ENCODE results near the gene CLCN6. TPM values are rescaled to one million over a fixed set of nuclear protein-coding genes. Genes with fewer than 3 reads are reported as not detected.

CLCN6 gene
- total and polyA plus RNA-seq, 2 donors (not counting 1 experiment from before 2014, with no cell fraction given), result 35.0 to 99.8 TPM

DNA sequence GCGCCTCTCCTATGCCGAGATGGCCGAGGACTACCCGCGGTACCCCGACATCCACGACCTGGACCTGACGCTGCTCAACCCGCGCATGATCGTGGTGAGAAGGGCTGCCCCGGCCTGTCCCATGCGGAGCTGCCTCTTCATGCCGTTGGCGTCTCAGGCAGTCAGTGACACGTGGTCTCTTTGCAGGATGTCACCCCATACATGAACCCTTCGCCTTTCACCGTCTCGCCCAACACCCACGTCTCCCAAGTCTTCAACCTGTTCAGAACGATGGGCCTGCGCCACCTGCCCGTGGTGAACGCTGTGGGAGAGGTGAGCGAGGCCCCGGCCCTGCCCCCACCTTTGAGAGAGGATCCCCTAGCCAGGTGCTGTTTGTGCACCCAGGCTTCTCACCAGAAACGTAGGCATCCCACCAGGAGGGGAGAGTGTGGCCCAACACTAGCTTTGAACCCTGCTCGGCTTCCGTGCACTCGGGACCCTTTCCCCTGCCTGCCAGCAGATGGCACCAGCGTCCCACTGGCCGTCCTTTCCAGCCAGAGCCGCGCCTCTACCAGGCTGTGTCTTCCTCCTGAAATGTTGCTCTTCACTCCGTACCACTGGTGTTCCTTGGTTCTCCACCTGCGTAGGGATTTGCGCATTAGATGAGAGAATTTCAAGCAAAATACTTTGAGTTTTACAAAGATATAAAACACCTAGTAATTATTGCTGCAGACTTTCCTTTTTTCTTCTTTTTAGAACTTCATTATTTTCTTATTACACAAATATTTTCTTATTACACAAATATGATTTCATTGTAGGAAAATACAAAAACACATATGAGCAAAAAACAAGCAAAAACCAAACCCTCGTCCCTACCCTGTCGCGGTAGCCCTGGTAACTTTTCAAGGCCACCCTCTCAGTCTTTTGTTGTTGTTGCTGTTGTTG, 32.6 kb downstream of the CLCN6 start:
- TF ChIP-seq, protein P1, sequence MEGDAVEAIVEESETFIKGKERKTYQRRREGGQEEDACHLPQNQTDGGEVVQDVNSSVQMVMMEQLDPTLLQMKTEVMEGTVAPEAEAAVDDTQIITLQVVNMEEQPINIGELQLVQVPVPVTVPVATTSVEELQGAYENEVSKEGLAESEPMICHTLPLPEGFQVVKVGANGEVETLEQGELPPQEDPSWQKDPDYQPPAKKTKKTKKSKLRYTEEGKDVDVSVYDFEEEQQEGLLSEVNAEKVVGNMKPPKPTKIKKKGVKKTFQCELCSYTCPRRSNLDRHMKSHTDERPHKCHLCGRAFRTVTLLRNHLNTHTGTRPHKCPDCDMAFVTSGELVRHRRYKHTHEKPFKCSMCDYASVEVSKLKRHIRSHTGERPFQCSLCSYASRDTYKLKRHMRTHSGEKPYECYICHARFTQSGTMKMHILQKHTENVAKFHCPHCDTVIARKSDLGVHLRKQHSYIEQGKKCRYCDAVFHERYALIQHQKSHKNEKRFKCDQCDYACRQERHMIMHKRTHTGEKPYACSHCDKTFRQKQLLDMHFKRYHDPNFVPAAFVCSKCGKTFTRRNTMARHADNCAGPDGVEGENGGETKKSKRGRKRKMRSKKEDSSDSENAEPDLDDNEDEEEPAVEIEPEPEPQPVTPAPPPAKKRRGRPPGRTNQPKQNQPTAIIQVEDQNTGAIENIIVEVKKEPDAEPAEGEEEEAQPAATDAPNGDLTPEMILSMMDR (IDR thresholded peaks at IDR 0.05), result peak; percentile 98
- TF ChIP-seq EZH2 (IDR thresholded peaks at IDR 0.05; ENCODE audit: borderline replicate concordance, insufficient read depth, low read depth, low read length, poor library complexity, severe bottlenecking), result no peak
- peaks cover 14 to 22% of the 10 kb centered on the region in 2 donors for H3K4me1 ChIP-seq (ENCODE audit: control insufficient read depth in 2 of 2, insufficient read depth in 2 of 2, low read length in 2 of 2)
- H3K9me3 ChIP-seq (ENCODE audit: control extremely low read depth in 1 of 3, control insufficient read depth in 2 of 3, insufficient read depth in 1 of 3, low read length in 2 of 3), result no peaks in the 10 kb centered on the region
- H3K36me3 ChIP-seq (replicated peaks in 1 of 2; ENCODE audit: control extremely low read depth in 1 of 2, control insufficient read depth in 1 of 2, extremely low read depth in 1 of 2, insufficient read depth in 2 of 2, low read length in 1 of 2), result peaks cover 0 to 85% of the 10 kb centered on the region in 2 experiments
- H3K27ac Mint-ChIP-seq, result peak overlapping the region; percentile 23
- H3K4me1 Mint-ChIP-seq, result peaks cover 27% of the 10 kb centered on the region
- H3K27ac ChIP-seq (ENCODE audit: low read length in 2 of 2), result no peak overlapping the region
- DNase-seq, result peak; percentile 74
- no peak overlapping the region for H3K4me2 ChIP-seq (replicated peaks; ENCODE audit: low read depth, low read length, poor library complexity, severe bottlenecking)
- H3K4me3 ChIP-seq (ENCODE audit: control extremely low read depth in 1 of 5, extremely low read depth in 1 of 5, insufficient read depth in 1 of 5, low read depth in 2 of 5, low read length in 4 of 5), result no peak overlapping the region
- ChIA-PET CTCF (interaction anchor here (0.6 to 5.0 kb wide), 25 partner anchors 10 to 1594 kb away, joined by 3 to 36 read pairs (median 4); partner anchors contain the start of genes CLCN6, MTHFR and NPPA), POLR2A (interaction anchor here (0.7 kb wide), 1 partner anchor 70 kb away, joined by 6 read pairs; no protein-coding TSS in a partner anchor)
- H3K9ac ChIP-seq (ENCODE audit: low read length), result no peak overlapping the region
- no peaks in the 10 kb centered on the region for H3K27me3 ChIP-seq (replicated peaks in 1 of 4; ENCODE audit: control extremely low read depth in 1 of 4, control insufficient read depth in 3 of 4, insufficient read depth in 4 of 4, low read length in 3 of 4)
- H3K27me3 Mint-ChIP-seq, result no peaks in the 10 kb centered on the region
- no peak overlapping the region for H2AFZ ChIP-seq (ENCODE audit: insufficient read depth, low read depth, low read length, poor library complexity, severe bottlenecking)
- ATAC-seq (ENCODE audit: low read depth), result peak; percentile 84
- no peak overlapping the region for H3K4me3 Mint-ChIP-seq
- WGBS (ENCODE audit: insufficient coverage), result 73% methylated on average over 35 of the region's 40 CpGs
- intact Hi-C loops (cut with micrococcal nuclease), result loop anchor here (1.0 kb wide), 2 partner anchors 56 to 69 kb away; no protein-coding TSS in a partner anchor
- no peaks in the 10 kb centered on the region for H3K9me3 Mint-ChIP-seq (ENCODE audit: insufficient read depth)
- peaks cover 27% of the 10 kb centered on the region for H4K20me1 ChIP-seq (ENCODE audit: control insufficient read depth, insufficient read depth, low read length, poor library complexity, severe bottlenecking)
- H3K79me2 ChIP-seq (ENCODE audit: control insufficient read depth, insufficient read depth, low read length), result peaks cover 3% of the 10 kb centered on the region

All from B cell (primary cell).